Dendritic cell treated with granulocyte-macrophage colony-stimulating factor and Interleukin-4, amounts not matched to agents 40 ng/mL and 50 ng/mL, for 4 days (primary cell): ENCODE measurements around the gene RABEPK.
"Not testable (repeated sequence)": the region's sequence is repeated elsewhere in the genome, so short reads cannot be mapped to it uniquely, and the experiment has no call there.

Experiments used
- H3K27ac Mint-ChIP-seq: one replicate; pipeline ENCODE4 v1.8.0; 2022; ENCODE audit warnings: mild to moderate bottlenecking, mixed read lengths
- H3K27me3 Mint-ChIP-seq: one replicate; pipeline ENCODE4 v1.8.0; 2022; ENCODE audit warnings: mild to moderate bottlenecking, mixed read lengths
- H3K36me3 Mint-ChIP-seq: one replicate; pipeline ENCODE4 v1.8.0; 2022; ENCODE audit warnings: low read depth, mixed read lengths
- H3K4me1 Mint-ChIP-seq: one replicate; pipeline ENCODE4 v1.8.0; 2022; ENCODE audit warnings: low read depth, mixed read lengths
- H3K4me3 Mint-ChIP-seq: one replicate; pipeline ENCODE4 v1.8.0; 2022; ENCODE audit warnings: mild to moderate bottlenecking, moderate library complexity, mixed read lengths
- H3K9me3 Mint-ChIP-seq: one replicate; pipeline ENCODE4 v1.8.0; 2022; ENCODE audit warnings: mixed read lengths
- intact Hi-C: fragments of 100-400 bp; cut with micrococcal nuclease; formaldehyde crosslinking; loops from one replicate; pipeline ENCODE4 v1.15.0; 2022

The RABEPK gene

DNA sequence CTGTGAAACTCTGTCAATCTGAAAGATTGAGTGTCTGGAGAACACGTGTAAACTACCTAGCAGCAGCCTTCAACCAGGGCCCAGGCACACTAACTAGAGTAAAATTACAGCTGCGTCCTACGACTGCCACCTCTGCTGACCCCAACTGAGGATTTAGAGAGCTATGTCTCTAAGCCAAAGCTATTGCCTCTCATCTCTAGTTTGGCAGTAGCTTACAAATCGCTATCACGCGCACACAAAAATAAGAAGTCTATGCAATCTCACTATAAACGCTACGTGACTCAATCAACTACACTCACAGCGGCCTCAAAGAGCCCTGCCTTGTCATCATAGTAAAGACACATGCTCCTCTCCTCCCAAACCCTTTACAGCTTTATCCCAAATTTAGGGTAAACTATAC, 19.5 kb upstream of the RABEPK start:
- no peaks in the 10 kb centered on the region for H3K27me3 Mint-ChIP-seq
- no peak overlapping the region for H3K4me3 Mint-ChIP-seq
- no peaks in the 10 kb centered on the region for H3K9me3 Mint-ChIP-seq
- intact Hi-C loops, result no loop called here
- H3K36me3 Mint-ChIP-seq, result peaks cover 39% of the 10 kb centered on the region
- peaks cover 43% of the 10 kb centered on the region for H3K4me1 Mint-ChIP-seq
- H3K27ac Mint-ChIP-seq, result no peak overlapping the region

DNA sequence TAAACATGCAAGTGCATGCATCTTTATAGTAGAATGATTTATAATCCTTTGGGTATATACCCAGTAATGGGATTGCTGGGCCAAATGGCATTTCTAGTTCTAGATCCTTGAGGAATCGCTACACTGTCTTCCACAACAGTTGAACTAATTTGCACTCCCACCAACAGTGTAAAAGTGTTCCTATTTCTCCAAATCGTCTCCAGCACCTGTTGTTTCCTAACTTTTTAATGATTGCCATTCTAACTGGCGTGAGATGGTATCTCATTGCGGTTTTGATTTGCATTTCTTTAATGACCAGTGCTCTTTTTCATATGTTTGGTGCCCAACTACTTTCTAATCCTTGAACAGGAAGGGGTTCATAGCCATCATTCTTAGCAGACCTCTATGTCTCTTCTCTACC, 18.6 kb upstream of the RABEPK start:
- intact Hi-C loops, H3K27ac Mint-ChIP-seq, H3K9me3 Mint-ChIP-seq, H3K27me3 Mint-ChIP-seq, H3K4me3 Mint-ChIP-seq: not testable (repeated sequence)
- H3K36me3 Mint-ChIP-seq, result peaks cover 34% of the 10 kb centered on the region
- H3K4me1 Mint-ChIP-seq, result peaks cover 38% of the 10 kb centered on the region

DNA sequence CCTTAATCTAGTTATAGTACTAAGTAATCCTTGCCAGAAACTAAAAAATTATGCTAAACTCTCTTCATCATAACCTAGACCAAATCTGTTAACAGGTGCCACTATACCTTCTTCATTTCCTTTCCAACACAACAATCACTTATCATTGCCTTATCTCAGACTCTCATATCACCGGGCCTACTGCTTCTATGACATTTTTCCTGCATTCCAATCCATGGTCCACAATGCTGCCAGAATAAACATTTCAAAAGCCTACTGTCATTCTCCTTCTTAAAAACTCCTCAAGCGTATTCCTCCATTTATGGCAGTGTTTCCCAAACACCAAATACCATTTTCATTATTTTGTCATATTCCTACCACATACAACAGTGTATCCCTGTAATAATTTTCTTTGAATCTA, 17.3 kb upstream of the RABEPK start:
- H3K4me3 Mint-ChIP-seq, result no peak overlapping the region
- no peaks in the 10 kb centered on the region for H3K27me3 Mint-ChIP-seq
- peaks cover 50% of the 10 kb centered on the region for H3K4me1 Mint-ChIP-seq
- H3K27ac Mint-ChIP-seq, result no peak overlapping the region
- H3K9me3 Mint-ChIP-seq, result no peaks in the 10 kb centered on the region
- peaks cover 25% of the 10 kb centered on the region for H3K36me3 Mint-ChIP-seq
- intact Hi-C loops, result no loop called here

GRCh38 chr9:125183561-125183960, 16.8 kb upstream of the RABEPK start:
- peaks cover 23% of the 10 kb centered on the region for H3K36me3 Mint-ChIP-seq
- H3K27ac Mint-ChIP-seq, result no peak overlapping the region
- H3K4me1 Mint-ChIP-seq, result peaks cover 55% of the 10 kb centered on the region
- intact Hi-C loops, result no loop called here
- no peaks in the 10 kb centered on the region for H3K27me3 Mint-ChIP-seq
- H3K4me3 Mint-ChIP-seq, result no peak overlapping the region
- no peaks in the 10 kb centered on the region for H3K9me3 Mint-ChIP-seq

- Mint-ChIP-seq H3K4me1 (peaks cover 28% of the 10 kb centered on the region), H3K27ac (peak overlapping the region; percentile 91), H3K36me3 (peaks cover 30% of the 10 kb centered on the region), H3K9me3 (no peaks in the 10 kb centered on the region), H3K4me3 (peak overlapping the region; percentile 91), H3K27me3 (no peaks in the 10 kb centered on the region)
- intact Hi-C loops, result loop anchor here (1.0 kb wide), 1 partner anchor 52 kb away; the partner anchor contains the start of gene HSPA5
Measured at GRCh38 chr9:125189011-125189360, 11.4 kb upstream of the RABEPK start.

- no peaks in the 10 kb centered on the region for H3K27me3 Mint-ChIP-seq
- H3K27ac Mint-ChIP-seq, result peak within 1 kb of the TSS; percentile 91
- H3K4me3 Mint-ChIP-seq, result peak within 1 kb of the TSS; percentile 91
- intact Hi-C loops, result loop anchor here (1.0 kb wide), 2 partner anchors 11 to 52 kb away; partner anchors contain the start of genes HSPA5 and RABEPK
- H3K36me3 Mint-ChIP-seq, result peaks cover 24% of the 10 kb centered on the region
- H3K9me3 Mint-ChIP-seq, result no peaks in the 10 kb centered on the region
- peaks cover 30% of the 10 kb centered on the region for H3K4me1 Mint-ChIP-seq
Measured at GRCh38 chr9:125189361-125190289, 10.7 kb upstream of the RABEPK start, which contains the start of gene PPP6C. TSS of gene PPP6C (minus strand) at chr9:125189803. CDS start at chr9:125189718, 85 bp downstream.

GRCh38 chr9:125190361-125190801, 10.0 kb upstream of the RABEPK start:
- Mint-ChIP-seq H3K4me3 (peak overlapping the region; percentile 91), H3K27ac (peak overlapping the region; percentile 91), H3K27me3 (no peaks in the 10 kb centered on the region), H3K4me1 (peaks cover 31% of the 10 kb centered on the region), H3K36me3 (peaks cover 19% of the 10 kb centered on the region), H3K9me3 (no peaks in the 10 kb centered on the region)
- intact Hi-C loops, result loop anchor here (1.0 kb wide), 1 partner anchor 10 kb away; the partner anchor contains the start of gene RABEPK

GRCh38 chr9:125194466-125194865, 5.9 kb upstream of the RABEPK start:
- intact Hi-C loops, H3K4me3 Mint-ChIP-seq: not testable (repeated sequence)
- peak overlapping the region; percentile 13 for H3K27ac Mint-ChIP-seq

DNA sequence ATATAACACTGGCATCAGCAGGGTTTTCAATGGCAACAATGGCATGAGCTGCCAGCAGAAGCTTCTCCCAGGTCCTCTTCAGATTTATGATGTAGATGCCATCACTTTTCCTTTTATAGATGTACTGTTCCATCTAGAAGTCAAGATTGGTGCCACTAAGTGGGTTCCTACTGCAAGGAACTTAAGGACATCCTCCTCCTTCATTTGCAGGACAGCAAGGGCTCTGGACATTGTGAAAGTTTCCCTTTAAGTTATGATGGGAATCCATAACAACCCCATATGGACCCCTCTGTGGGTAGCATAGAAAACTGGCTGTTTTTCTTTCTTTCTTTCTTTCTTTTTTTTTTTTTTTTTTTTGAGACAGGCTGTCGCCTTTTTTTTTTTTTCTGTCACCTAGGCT, 4.8 kb upstream of the RABEPK start:
- H3K27ac Mint-ChIP-seq, H3K4me3 Mint-ChIP-seq, H3K9me3 Mint-ChIP-seq, H3K27me3 Mint-ChIP-seq, intact Hi-C loops, H3K36me3 Mint-ChIP-seq: not testable (repeated sequence)
- peaks cover 18% of the 10 kb centered on the region for H3K4me1 Mint-ChIP-seq

More at GRCh38 chr9:125194466-125194865, 5.9 kb upstream of the RABEPK start:
- not testable (repeated sequence) for H3K9me3 Mint-ChIP-seq, H3K27me3 Mint-ChIP-seq, H3K36me3 Mint-ChIP-seq
- H3K4me1 Mint-ChIP-seq, result peaks cover 14% of the 10 kb centered on the region

DNA sequence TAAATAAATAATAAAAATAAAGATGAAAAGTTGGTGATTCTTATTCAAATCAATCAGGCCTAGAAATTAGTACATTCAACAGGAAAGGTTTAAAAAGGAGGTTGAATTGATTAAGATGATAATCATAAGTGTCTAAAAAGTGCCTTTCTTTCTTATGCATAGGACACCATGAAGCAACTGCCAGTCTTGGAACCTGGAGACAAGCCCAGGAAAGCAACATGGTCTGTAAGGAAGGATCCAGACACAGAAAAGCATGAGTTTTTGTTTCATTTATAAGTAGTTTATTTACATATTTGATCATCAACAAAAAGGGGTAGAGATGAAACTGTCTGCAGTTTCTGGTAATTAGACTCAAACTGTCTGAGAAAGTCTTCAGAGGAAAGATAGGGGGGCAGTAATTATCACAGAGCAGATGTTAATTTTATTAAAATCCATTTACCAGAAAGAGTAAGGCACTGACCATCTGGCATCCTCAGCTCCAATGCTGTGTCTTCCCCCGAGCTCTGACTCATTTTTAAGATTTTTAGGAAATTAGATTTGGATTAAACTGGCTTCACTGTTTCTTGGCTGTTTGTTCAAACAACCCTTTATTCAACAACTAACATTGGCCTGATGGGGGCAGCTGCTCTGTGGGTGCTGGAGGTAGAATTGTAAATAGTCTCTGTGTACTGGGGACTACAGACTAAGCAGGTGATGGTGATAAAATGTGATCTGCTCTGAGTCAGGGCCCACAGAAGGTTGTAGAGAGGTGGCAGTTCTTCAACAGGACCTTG, 2.7 kb downstream of the RABEPK start:
- H3K4me3 Mint-ChIP-seq, result no peak overlapping the region
- intact Hi-C loops, result no loop called here
- H3K9me3 Mint-ChIP-seq, result peaks cover 6% of the 10 kb centered on the region
- H3K27ac Mint-ChIP-seq, result no peak overlapping the region
- H3K4me1 Mint-ChIP-seq, result peaks cover 22% of the 10 kb centered on the region
- peaks cover 61% of the 10 kb centered on the region for H3K36me3 Mint-ChIP-seq
- no peaks in the 10 kb centered on the region for H3K27me3 Mint-ChIP-seq

DNA sequence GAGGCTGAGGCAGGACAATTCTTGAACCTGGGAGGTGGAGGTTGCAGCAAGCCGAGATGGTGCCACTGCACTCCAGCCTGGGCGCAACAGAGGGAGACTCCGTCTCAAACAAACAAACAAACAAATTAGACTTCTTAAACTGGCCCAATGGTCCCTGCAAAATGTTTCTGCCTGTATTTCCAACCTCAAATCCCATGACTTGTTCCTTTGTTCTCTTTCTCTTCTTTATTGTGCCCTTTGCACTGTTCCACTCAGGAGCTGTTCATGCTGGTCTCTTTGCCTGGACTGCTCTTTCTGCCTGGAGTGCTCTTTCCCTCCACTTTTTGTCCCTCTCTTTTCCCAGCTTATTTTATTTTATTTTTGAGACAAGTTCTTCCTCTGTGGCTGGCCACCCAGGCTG, 4.1 kb downstream of the RABEPK start:
- intact Hi-C loops, result no loop called here
- no peak overlapping the region for H3K4me3 Mint-ChIP-seq
- H3K4me1 Mint-ChIP-seq, result peaks cover 20% of the 10 kb centered on the region
- H3K27me3 Mint-ChIP-seq, result no peaks in the 10 kb centered on the region
- H3K36me3 Mint-ChIP-seq, result peaks cover 76% of the 10 kb centered on the region
- H3K9me3 Mint-ChIP-seq, result peaks cover 6% of the 10 kb centered on the region
- H3K27ac Mint-ChIP-seq, result no peak overlapping the region

- no peak overlapping the region for H3K4me3 Mint-ChIP-seq
- intact Hi-C loops, result no loop called here
- H3K36me3 Mint-ChIP-seq, result peaks cover 80% of the 10 kb centered on the region
- no peaks in the 10 kb centered on the region for H3K9me3 Mint-ChIP-seq
- H3K27me3 Mint-ChIP-seq, result no peaks in the 10 kb centered on the region
- no peaks in the 10 kb centered on the region for H3K4me1 Mint-ChIP-seq
- H3K27ac Mint-ChIP-seq, result no peak overlapping the region
Measured at GRCh38 chr9:125214186-125214585, 13.8 kb downstream of the RABEPK start.

- Mint-ChIP-seq H3K36me3 (peaks cover 72% of the 10 kb centered on the region), H3K4me1 (no peaks in the 10 kb centered on the region), H3K9me3 (no peaks in the 10 kb centered on the region), H3K27me3 (no peaks in the 10 kb centered on the region), H3K27ac (no peak overlapping the region), H3K4me3 (no peak overlapping the region)
- intact Hi-C loops, result no loop called here
Measured at GRCh38 chr9:125218621-125219020, 18.3 kb downstream of the RABEPK start.

DNA sequence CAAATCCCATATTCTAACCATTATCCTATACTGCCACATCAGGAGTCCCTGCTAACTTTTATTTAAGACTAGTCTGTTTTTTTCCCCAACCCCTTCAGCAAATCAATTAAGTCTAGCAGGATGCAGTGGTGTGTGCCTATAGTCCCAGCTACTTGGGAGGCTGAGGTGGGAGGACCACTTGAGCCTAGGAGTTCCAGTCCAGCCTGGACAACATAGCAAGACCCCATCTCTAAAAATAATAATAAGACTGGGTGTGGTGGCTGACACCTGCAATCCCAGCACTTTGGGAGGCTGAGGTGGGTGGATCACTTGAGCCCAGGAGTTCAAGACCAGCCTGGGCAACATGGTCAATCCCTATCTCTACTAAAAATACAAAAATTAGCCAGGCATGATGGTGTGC, 24.5 kb downstream of the RABEPK start:
- not testable (repeated sequence) for H3K9me3 Mint-ChIP-seq, H3K4me1 Mint-ChIP-seq
- peaks cover 76% of the 10 kb centered on the region for H3K36me3 Mint-ChIP-seq

More for the DNA sequence above, 24.5 kb downstream of the RABEPK start:
- intact Hi-C loops, H3K27me3 Mint-ChIP-seq, H3K27ac Mint-ChIP-seq, H3K4me3 Mint-ChIP-seq: not testable (repeated sequence)
